Left cardiac atrium (tissue), 4 donors: ENCODE measurements around the gene OPN4. TPM values are rescaled to one million over a fixed set of nuclear protein-coding genes. Genes with fewer than 3 reads are reported as not detected.
A peak's percentile ranks its signal among the peaks of the same experiment; 100 is the strongest.

Experiments
- ATAC-seq, 2 donors: fragments of 200-7000 bp; cut with Tn5 transposase; one replicate each; pipeline ENCODE4 v1.9.1; 2020; ENCODE audit warnings: mild to moderate bottlenecking in 2 of 2, moderate library complexity in 2 of 2
- DNase-seq: peaks from one replicate; pipeline ENCODE4 v3.0.0-alpha.2; 2020
- intact Hi-C, 2 donors: fragments of 100-400 bp; cut with DNase I; formaldehyde crosslinking; loops; one replicate each; pipeline versions ENCODE4 v1.14.1 to v1.15.1; 2022 to 2023
- total RNA-seq, 2 donors: library from RNA; stranded (reverse); fragmentation: NEBNext Ultra II Directional; extraction: Animal tissue kit (Norgen Biotek cat#: 25700); gene quantifications; one replicate each; pipeline ENCODE4 v1.2.1, GENCODE V29; 2021
- donor health status: DM: no; HTN: yes; CAD: no.
- donor health status: DM: no; HTN: yes; CAD: no; lungs with severe emphysema.
- donor health status: DM: yes; HTN: yes; CAD: no.
- donor health status: Dilated cardiomyopathy.

Gene OPN4
- total RNA-seq, 2 donors from 2014 or later, result 0.12 to 0.18 TPM

DNA sequence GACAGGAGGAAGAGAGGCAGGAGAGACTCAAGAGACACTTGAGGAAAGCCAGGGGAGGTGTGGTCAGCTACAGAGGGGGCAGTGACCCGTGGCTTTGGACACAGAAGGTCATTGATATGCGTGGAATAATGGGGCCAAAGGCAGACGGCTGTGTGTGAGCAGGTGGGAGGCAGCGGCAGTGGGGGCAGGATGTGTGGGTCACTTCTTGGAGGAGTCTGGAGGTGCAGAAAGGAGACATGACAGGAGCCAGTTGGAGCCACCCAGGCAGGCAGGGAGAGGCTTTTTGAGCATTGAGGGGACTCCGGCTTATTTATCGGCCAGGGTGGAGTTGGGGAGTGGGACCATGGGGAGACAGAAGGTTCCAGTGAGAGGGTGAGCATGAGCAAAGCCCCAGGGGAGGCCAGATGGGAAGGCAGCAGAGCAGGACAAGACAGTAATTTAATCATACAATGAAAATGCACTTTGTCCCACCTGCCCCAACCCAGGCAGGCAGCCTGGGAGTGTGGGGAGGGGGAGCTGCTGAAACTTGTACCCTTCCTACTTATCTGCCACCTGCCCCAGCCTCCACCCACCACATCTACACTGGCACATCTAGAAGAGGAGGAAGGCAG lies 19.0 kb downstream of the OPN4 start:
- intact Hi-C loops, result no loop called here
- ATAC-seq, result no peak

DNA sequence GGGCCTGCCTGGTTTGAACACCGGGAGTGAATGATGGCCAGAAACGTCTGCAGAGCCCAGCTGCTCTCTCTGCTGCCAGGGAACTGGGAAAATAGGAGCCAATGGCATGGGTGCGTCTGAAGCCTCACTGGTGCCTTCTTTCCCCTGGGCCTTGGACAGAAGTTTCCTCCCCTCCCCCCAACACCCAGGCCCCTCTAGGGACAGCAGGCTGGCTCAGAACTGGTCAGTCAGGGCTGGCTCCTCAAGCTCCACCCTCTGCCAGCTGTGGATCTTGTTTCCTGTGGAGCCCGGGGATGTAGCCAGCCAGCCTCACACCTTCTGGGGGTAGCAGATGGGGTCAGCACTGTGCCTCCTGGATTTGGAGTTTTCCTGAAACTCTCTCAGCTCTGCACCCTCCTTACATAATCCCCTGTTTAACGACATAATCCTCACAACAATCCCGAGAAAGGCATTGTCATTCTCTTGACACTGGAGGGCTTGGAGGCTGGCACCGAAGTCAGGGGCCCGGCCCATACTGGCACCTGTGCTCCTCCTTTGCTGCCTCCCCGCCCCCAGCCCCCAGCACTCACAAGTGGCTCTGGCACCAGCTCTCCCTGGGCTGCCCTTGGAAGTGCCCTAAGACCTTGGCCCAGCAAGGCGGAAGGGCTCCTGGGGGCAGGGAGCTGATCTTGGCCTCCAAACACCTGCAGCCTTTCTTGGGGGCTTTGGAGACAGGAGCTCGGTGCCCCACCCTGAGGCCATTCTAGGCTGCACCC lies 19.7 kb downstream of the OPN4 start:
- intact Hi-C loops, result no loop called here
- ATAC-seq (peak; percentile 6), DNase-seq (no peak)

More for the DNA sequence above, 19.0 kb downstream of the OPN4 start:
- no peak for DNase-seq

DNA sequence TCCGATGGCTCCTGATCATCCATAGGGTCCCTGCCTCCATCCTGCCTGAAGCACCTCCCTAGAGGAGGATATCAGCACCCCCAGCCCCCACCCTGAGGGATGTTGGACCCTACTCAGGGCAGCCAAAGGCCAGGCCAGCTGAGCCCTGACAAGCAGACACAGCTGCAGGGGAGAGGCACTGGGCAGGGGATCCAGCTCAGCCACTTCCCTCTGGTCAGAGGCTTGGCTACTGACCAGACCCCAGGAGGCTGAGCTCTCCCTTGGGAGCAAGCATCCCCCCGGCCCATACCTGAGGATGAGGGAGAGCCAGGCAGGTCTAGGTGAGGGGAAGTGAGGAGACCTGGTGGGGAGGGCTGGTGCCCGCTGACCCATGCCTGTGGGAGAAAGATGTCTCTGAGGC lies 20.6 kb downstream of the OPN4 start:
- intact Hi-C loops, result no loop called here

DNA sequence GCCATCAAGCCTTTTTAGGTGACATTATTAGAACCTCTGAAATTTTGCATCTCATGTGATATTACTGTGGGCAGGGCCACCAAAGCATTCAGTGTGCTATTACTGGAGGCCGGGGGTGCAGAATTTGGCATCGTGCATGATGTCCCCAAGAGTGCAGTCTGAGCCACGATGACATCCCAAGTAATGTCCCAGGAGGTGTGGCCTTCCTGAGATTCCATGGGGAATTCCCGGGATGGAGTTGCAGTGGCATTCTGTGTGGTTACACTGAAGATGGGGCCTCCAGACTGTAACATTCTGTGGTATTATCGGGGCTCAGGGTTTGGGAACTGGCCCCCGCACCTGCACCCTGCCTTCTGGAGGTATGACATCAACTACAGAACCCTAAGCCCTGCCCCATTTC lies 23.0 kb downstream of the OPN4 start:
- ATAC-seq (no peak), DNase-seq (no peak)
- intact Hi-C loops, result no loop called here

More for the DNA sequence above, 20.6 kb downstream of the OPN4 start:
- ATAC-seq (peak in 1 of 2 donors; percentile 2), DNase-seq (no peak)

DNA sequence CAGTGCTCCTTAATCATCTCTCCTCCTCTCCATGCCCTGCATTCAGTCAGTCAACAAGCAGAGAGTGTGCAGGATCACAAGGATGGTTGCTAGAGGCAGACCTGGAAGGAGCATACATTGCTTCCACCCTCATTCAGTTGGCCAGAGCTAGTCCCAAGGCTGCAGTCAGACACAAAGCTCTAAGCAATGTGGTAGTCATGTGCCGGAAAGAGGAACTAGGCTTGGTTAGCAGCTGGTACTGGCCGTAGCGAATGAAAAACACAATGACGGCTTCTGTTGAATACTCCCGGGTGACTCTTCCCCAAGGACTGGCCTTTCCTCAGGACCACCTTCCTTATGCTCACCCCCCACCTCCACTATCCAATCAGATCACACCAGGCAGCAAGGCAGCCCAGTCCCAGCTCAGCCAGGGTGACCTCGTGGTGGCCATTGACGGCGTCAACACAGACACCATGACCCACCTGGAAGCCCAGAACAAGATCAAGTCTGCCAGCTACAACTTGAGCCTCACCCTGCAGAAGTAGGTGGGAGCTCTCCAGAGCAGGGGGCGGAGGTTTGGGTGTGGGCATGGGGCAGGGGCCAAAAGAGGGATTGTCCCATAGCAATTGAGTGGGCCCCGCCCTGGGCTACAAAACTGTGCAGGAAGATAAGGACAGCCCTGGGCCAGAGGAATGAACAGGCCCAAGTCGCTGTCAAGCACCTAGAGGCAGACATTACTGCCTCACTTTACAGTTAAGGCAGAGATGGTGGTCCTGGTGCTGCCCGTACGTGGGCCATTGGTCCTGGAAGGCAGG lies 24.8 kb downstream of the OPN4 start:
- intact Hi-C loops, result no loop called here
- ATAC-seq (no peak), DNase-seq (no peak)

DNA sequence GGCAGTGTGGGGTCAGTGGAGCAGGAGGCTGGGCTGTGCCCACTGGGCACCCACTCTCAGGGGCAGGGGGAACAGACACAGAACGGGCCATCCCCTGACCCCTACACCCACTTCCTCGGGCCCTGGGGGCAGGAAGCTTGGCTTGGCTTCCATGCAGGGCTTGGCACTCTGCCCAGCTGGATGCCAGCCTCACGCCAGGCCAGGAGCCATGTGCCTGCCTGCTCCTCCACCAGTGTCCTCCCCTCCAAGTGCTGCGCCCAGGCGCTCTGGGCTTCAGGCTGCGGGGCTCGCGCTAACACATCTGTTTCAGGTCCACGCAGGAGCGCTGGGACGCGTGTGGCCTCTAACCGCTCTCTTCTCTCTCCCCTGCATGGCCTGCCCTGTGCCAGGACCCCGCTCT lies 26.7 kb downstream of the OPN4 start:
- intact Hi-C loops, result no loop called here
- peak; percentile 35 to 52 for ATAC-seq
- DNase-seq, result peak; percentile 60

DNA sequence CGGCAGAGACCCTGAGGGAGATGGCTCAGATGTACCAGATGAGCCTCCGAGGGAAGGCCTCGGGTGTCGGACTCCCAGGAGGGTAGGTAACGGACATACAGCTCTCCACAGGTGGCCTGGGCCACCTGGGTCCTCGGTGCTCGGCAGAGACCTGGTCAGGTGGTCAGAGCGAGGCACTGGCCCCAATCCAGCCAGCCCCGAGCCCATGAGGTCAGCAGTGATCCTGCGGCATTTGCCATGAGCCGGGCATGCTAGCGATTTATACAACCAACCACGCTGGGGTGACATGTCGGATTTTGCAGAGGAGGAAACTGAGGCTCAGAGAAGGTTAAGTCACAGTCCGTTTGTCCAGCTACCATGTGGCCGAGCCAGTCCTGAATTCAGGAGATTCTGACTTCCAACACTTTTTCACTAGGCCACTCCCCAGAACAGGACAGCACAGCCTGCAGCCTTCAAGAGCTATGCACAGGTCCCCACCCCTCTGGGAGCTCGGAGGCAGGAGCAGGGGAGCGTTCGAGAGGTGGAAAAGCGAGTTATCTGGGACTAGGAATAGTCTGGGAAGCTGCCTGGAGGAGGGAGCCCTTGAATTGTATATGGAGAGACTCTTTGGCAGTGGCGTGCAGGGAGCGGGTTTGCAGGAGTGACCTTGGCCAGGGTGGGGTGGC lies 27.5 kb downstream of the OPN4 start:
- intact Hi-C loops, result no loop called here
- ATAC-seq, result no peak
- no peak for DNase-seq

DNA sequence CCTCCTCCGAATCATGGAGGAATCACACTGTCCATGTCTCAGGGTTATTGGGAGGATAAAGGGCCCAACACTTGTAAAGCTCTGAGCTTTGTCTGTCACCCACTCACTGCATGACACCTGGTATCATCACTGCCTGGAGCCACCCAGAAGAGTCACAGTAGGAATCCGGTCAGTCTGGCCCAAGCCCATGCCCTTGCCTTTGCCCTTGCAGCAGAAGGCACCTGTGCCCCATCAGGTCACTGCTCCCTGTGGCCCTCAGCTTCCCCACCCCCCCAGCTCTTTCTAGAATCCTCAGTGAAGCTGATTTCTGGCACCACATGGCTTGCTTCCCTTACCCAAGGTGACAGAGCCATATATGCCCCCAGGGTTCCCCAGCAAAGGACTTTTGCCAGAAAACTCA lies 28.3 kb downstream of the OPN4 start:
- no peak for DNase-seq
- intact Hi-C loops, result no loop called here
- ATAC-seq, result peak; percentile 5 to 10

DNA sequence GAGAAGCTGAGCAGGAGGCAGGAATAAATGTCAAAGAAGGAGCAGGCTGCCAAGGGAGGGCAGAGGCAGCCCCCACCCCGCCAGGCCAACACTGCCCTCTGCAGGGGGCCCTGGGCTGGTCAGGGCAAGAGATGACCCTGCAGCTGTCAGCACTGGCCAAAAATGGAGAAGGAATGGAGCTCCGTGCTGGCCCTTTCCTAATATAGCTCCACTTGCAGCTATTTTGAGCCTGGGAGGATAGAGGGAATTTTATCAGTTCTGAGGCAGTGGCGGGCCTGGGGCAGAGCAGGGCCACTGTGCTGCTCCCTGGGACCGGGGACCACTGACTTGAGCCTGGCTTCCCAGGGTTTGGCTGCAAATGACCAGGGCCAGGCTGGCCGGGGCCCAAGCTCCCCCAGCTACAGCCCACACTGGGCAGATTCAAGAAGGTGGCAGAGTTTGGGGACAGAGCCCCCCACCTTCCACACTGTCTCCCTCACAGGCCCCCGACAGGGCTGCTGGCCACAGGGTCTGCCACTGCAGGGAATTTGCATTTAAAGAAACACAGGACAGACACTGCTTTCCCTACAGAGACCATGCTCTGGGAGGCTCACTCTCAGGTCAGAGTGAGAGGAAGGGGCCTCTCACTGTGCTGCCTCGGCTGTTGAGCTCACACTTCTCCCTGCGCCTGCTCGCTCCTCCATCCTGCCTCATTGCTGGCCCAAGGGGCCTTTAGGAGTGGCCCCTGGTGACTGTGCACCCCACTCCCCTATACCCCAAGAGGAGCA lies 30.2 kb downstream of the OPN4 start:
- intact Hi-C loops, result loop anchor here in 1 of 2 donors (5.0 kb wide), 1 partner anchor 213 kb away; no protein-coding TSS in a partner anchor
- ATAC-seq (peak; percentile 57 to 62), DNase-seq (peak; percentile 59)

DNA sequence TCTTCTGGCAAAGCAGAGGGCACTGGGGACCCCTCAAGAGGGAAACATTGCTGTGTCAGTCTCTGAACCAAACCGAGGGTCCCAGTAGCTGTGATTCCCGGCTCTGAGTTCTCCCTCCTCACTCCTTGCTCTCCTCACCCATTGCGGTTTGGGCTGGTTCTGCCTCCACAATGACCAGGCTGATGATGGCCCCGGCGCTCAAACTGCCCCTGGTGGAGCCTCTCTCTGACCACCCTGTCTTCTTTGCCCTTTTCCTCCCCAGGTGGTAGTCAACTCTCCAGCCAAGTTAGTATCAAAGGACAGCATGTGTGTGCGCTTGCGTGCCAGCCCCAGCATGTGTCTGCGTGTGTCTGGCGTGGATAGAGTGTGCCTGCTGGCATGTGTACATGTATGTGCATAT lies 31.1 kb downstream of the OPN4 start:
- DNase-seq (no peak), ATAC-seq (no peak)
- intact Hi-C loops, result loop anchor here in 1 of 2 donors (5.0 kb wide), 1 partner anchor 212 kb away; no protein-coding TSS in a partner anchor

DNA sequence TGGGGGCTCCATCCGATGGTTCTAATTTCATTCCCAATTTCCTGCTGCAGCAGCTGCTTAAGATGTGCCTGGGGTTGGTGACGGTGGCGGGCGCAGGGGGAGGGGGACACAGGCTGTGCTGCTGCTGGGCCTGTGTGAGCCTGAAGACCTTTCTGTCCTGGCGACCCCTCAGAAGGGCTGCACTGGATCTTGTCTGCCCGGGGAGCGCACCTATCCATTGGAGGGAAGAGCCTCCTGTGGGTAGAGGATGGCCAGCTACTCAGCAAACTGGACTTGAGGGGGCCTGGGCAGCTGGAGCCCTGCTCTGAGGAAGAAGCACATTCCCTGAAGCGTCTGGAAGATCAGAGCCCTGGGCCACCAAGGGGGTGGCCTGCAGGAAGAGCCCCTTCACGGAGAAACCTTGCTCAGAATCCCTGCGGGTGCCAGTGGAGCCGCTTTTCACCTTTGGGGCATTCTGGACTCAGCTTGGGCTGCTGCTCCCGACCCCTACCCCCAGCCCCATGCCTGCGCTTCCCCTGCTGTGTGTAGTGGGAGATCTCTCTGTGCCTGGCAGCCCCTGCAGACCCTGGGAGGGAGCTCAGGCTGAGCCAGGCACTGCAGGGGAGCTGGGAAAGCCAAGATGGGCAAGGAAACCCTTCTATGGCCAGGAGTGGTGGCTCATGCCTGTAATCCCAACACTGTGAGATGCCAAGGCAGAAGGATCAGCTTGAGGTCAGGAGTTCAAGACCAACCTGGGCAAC lies 31.7 kb downstream of the OPN4 start:
- no peak for ATAC-seq
- intact Hi-C loops, result loop anchor here in 1 of 2 donors (5.0 kb wide), 1 partner anchor 211 kb away; no protein-coding TSS in a partner anchor
- DNase-seq, result no peak

DNA sequence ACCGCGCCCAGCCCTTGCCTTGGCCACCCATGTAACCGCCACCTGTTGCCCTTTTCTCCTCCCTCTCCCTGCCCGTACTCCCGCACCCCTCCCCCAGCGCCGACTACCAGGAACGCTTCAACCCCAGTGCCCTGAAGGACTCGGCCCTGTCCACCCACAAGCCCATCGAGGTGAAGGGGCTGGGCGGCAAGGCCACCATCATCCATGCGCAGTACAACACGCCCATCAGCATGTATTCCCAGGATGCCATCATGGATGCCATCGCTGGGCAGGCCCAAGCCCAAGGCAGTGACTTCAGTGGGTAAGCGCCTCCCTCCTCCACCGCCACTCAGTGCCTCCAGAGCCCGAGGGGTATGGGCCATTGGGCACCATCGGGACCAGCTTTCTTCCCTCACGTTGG lies 32.6 kb downstream of the OPN4 start:
- DNase-seq (no peak), ATAC-seq (no peak)
- intact Hi-C loops, result loop anchor here in 1 of 2 donors (5.0 kb wide), 1 partner anchor 210 kb away; no protein-coding TSS in a partner anchor

DNA sequence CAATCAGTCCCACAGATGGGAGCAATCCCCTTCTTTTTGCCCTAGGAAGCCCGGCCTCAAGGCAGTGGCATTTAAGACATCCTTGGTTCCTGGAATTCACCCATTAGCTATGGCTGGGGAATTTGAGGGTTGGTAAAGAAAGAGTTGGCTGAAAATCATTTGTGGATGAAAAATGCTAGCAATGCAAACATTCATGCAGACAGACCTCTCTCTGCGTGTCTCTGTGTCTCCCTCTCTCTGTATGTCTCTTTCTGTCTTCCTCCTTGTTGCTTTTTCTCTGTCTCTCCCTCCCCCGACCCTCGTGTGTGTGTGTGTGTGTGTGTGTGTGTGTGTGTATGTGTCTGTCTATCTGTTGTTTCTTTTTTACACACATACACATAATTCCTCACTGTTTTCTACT lies 33.4 kb downstream of the OPN4 start:
- DNase-seq (no peak), ATAC-seq (no peak)
- intact Hi-C loops, result loop anchor here in 1 of 2 donors (5.0 kb wide), 1 partner anchor 210 kb away; no protein-coding TSS in a partner anchor

DNA sequence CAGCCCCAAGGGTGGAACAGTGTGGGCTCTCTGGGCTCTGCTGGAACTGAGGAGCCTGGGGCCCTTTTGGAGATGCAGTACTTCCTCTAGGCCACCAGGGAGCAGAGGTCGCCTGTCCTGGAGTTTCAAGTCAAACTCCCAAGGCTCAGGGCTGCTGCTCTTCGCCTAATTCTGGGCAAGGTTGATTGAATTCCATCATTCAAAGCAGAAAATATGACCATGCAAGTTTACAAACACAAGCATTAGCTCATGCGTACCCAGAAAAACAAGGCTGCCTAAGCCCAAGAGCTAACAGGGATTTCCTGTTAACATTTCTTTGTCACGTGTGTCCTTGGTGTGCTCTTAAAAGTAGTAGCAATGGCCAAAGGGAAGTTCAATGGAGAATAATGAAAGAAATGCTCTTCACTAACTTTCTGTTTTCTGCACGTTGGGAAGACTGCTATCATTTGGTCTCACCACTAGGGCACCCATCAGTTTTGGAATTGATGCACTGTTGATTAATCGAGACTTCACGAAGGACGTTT lies 34.1 kb downstream of the OPN4 start:
- DNase-seq, result peak; percentile 67
- intact Hi-C loops, result loop anchor here in 1 of 2 donors (5.0 kb wide), 1 partner anchor 209 kb away; no protein-coding TSS in a partner anchor
- ATAC-seq, result peak; percentile 7 to 8

DNA sequence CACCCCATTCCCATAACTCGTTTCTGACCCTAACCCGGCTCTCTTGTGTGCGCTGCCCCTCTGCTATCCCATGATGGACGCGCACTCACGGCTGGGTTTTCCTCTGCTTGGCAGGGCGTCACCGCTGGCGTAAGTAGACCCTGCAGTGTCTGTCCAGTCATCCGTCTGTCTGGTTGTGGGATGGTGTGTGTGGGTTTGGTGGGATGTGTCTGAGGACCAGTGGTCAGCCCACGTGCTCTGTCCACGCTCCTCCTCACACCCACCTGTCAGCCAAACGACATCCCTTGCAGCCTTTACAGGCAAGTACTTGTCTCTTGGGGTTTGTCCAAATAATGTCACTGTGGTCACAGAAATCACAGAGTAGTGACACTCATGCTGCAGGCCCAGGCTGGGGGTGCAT lies 34.8 kb downstream of the OPN4 start:
- ATAC-seq (no peak), DNase-seq (no peak)
- intact Hi-C loops, result loop anchor here in 1 of 2 donors (5.0 kb wide), 1 partner anchor 208 kb away; no protein-coding TSS in a partner anchor

DNA sequence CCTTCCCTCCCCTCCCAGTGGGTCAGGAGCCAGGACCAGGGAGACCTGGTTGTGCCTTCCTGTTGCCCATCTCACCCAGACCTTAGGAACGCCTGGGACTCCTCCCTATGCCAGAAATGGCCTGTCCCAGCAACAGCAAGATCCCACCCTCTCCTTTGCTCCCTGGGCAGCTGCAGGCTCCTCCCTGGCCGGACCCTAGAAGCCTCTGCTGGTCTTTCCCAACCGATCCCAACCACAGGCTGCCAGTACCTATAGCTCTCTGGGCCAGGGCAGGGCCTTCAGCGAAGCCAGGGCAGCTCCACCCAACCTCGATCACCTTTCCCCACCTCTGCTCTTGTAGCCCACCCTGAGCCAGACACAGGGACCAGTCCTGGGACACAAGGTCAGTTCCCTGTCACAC lies 35.9 kb downstream of the OPN4 start:
- DNase-seq (no peak), ATAC-seq (peak; percentile 1 to 3)
- intact Hi-C loops, result no loop called here

DNA sequence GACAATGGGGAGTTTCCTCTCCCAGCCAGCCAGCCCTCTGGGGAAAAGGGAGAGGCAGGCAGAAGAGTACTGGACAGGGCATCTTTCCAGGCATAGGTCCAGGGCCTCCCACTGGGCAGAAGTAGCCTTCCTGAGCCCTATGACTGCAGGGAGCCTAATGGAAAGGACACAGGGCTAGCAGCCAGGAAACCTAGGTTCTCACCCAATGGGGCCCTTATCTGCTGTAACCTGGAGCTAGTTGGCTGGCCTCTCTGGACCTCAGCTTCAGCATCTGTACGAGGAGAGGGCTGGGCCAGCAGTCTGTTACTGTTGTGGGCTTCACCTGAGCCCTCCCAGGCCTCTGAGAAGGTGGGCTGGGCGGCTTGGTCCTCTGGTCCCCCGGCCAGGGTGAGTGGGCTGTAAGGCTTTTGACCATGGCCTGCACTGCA lies 36.3 kb downstream of the OPN4 start:
- ATAC-seq, result peak; percentile 13 to 14

More for the DNA sequence above, 36.3 kb downstream of the OPN4 start:
- DNase-seq, result no peak
- intact Hi-C loops, result no loop called here
